Measurements from ENCODE around the gene LRRC57. TPM values are rescaled to one million over a fixed set of nuclear protein-coding genes. Genes with fewer than 3 reads are reported as not detected.

LRRC57 gene
- total RNA-seq, 1 donor from 2014 or later = 16.2 TPM

DNA sequence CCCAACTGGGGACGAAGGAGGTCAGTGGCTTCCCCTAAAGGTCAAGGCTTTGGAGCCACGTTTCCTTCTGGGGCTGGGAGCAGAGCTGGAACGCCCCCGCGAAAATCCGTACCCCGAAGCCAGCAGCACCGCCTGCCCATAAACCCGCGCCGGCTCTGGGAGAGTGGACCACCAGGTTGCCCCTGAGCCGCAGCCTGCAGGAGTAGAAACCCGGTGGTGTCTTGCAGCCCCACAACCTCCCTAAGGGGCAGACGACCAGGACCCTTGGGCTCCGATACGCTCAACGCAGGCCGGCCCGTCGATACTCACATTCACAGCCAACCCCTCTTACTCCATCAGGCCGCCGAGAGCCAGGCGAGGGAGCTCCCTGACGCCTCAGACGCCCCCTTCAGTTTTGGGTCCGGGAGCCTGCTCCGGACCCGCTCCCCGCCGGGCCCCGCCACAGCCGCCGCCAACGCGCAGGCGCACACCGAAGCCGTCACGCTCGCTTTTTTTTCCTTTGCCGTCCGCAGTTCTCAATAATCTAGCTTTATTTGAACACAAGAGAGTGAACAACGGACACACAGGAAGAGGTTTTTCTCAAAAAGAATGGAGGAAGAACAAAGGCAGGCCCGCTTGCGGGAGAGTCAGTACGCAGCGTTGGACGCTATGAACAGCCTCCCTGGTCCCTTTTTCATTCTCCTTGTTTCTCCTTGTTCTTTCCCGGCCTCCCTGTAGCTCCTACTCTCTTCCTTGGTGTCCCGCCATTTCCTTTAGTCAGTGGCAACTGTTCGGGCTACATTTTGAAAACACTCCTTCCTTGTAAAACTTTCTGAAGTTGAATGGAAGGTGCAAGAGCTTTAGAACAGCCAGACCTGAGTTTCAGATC lies 57.7 kb downstream of the LRRC57 start, which contains the start of gene ZNF106:
ZNF106 (minus strand) TSS at position 471 of the 868 bp plus-strand sequence. CDS start 18,852 bp downstream, outside the sequence.
- DNase-seq = peak; percentile 85

DNA sequence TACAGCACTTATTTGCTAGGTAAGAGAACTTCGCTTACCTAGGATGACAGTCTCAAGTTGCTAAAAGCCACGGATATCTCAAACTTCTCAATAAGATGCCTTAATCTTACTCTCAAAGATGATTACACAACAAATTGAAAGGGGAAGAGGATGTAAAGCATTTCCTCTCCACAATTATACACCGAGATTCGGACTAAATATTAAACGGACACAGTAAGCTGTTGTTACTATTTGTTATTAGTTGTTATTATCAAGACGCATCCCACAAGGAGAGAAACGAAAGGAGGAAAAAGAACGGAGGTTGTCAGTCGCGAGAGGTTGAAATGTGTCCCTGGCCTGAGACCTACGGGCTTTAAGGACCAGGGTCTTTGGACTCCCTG lies 58.3 kb downstream of the LRRC57 start:
- DNase-seq = no peak

Other genes starting within 250 kb of the LRRC57 start
- gene CAPN3, start 189.3 kb downstream of the LRRC57 start, total RNA-seq = 1.1 TPM
- gene ZNF106, start 57.7 kb downstream of the LRRC57 start, total RNA-seq = 52.4 TPM
- 26.4 TPM for gene SNAP23, start 53.2 kb downstream of the LRRC57 start, total RNA-seq
- gene HAUS2, start within 50 bp of the LRRC57 start, total RNA-seq = 54.6 TPM
- gene STARD9, start 26.8 kb upstream of the LRRC57 start, total RNA-seq = 5.1 TPM
- gene CDAN1, start 188.3 kb upstream of the LRRC57 start, total RNA-seq = 10.9 TPM